Fibroblast of mammary gland (primary cell): ENCODE results near the gene CHAT.

Experiments used
- DNase-seq: peaks from one replicate; pipeline ENCODE4 v3.0.0-alpha.2; 2010; ENCODE audit warnings: low read depth
- H3K4me3 ChIP-seq: 2 replicates; pipeline ENCODE4 v1.5.1; 2011; ENCODE audit warnings: low read depth, mild to moderate bottlenecking, low read length, moderate library complexity; ENCODE audit not compliant: control insufficient read depth
- CTCF ChIP-seq: conservative IDR thresholded peaks from 2 replicates; pipeline ENCODE4 v1.5.1; 2011; ENCODE audit warnings: low read depth, low read length, inconsistent platforms; ENCODE audit not compliant: control insufficient read depth, insufficient read depth

The CHAT gene

GRCh38 chr10:49614242-49615198 is 683 bp downstream of the CHAT start:
- no peak for TF ChIP-seq CTCF
- H3K4me3 ChIP-seq: no peak overlapping the region
- DNase-seq: no peak

GRCh38 chr10:49615213-49615612 is 1.4 kb downstream of the CHAT start:
- no peak overlapping the region for H3K4me3 ChIP-seq
- DNase-seq: no peak
- TF ChIP-seq CTCF: no peak

GRCh38 chr10:49615721-49616120 is 1.9 kb downstream of the CHAT start:
- no peak for TF ChIP-seq CTCF
- H3K4me3 ChIP-seq: no peak overlapping the region
- no peak for DNase-seq

GRCh38 chr10:49616421-49617101 is 2.7 kb downstream of the CHAT start:
- no peak for TF ChIP-seq CTCF
- DNase-seq: no peak
- H3K4me3 ChIP-seq: no peak overlapping the region

GRCh38 chr10:49617121-49618020 is 3.5 kb downstream of the CHAT start:
- TF ChIP-seq CTCF: no peak
- DNase-seq: no peak

GRCh38 chr10:49618821-49619220 is 5.0 kb downstream of the CHAT start:
- TF ChIP-seq CTCF: no peak
- no peak for DNase-seq
- H3K4me3 ChIP-seq: no peak overlapping the region

More at GRCh38 chr10:49617121-49618020, 3.5 kb downstream of the CHAT start:
- no peak overlapping the region for H3K4me3 ChIP-seq
